Measurements from ENCODE around the gene WWTR1. TPM values are rescaled to one million over a fixed set of nuclear protein-coding genes. Genes with fewer than 3 reads are reported as not detected.

The WWTR1 gene
- total and polyA plus RNA-seq, 2 of the 8 experiments (the other 6 are each of a cell fraction or from before 2014, with no cell fraction given) = 15.7 to 18.6 TPM

GRCh38 chr3:149519912-149520311, 137.9 kb downstream of the WWTR1 start (continued):
- no peak for TF ChIP-seq CHD7 (IDR thresholded peaks at IDR 0.05; ENCODE audit: insufficient replicate concordance, low read length)
- no peak for TF ChIP-seq POLR2AphosphoS5 (IDR thresholded peaks at IDR 0.05; ENCODE audit: low read depth, low read length)
- no peak for TF ChIP-seq ATF3 (IDR thresholded peaks at IDR 0.05; ENCODE audit: insufficient read depth, low read depth, low read length)
- TF ChIP-seq CTCF (IDR thresholded peaks at IDR 0.05; ENCODE audit: control extremely low read depth in 1 of 3, insufficient read depth in 1 of 3, low read depth in 1 of 3, low read length in 3 of 3) = no peak
